Measurements from ENCODE around the gene SPG11. TPM values are rescaled to one million over a fixed set of nuclear protein-coding genes. Genes with fewer than 3 reads are reported as not detected.

Gene SPG11
- total RNA-seq, 1 donor from 2014 or later, result 161 TPM

GRCh38 chr15:44574734-44575133 is 88.7 kb downstream of the SPG11 start:
- POLR2A ChIA-PET, result no interaction called here
- peaks cover 49% of the 10 kb centered on the region for H3K36me3 Mint-ChIP-seq (ENCODE audit: low read depth)
- TF ChIP-seq CTCF (IDR thresholded peaks at IDR 0.05), result no peak
- H3K27ac Mint-ChIP-seq, result peak overlapping the region; percentile 59
- peaks cover 5% of the 10 kb centered on the region for H3K4me1 Mint-ChIP-seq
- no peaks in the 10 kb centered on the region for H3K9me3 Mint-ChIP-seq
- ATAC-seq (ENCODE audit: low read depth) (no peak), DNase-seq (no peak)
- no peaks in the 10 kb centered on the region for H3K27me3 Mint-ChIP-seq
- intact Hi-C loops (cut with micrococcal nuclease), result no loop called here
- CTCF ChIA-PET, result interaction anchor here (1.2 to 1.7 kb wide), 2 partner anchors 11 to 162 kb away, joined by 3 to 4 read pairs; partner anchors contain the start of gene TRIM69
- H3K4me3 Mint-ChIP-seq, result no peak overlapping the region

GRCh38 chr15:44573386-44573785 is 90.1 kb downstream of the SPG11 start:
- ATAC-seq (ENCODE audit: low read depth), result no peak
- ChIA-PET CTCF (interaction anchor here (1.2 kb wide), 1 partner anchor 163 kb away, joined by 3 read pairs; the partner anchor contains the start of gene TRIM69), POLR2A (no interaction called here)
- no peak for DNase-seq
- Mint-ChIP-seq H3K9me3 (no peaks in the 10 kb centered on the region), H3K27ac (no peak overlapping the region), H3K36me3 (ENCODE audit: low read depth) (peaks cover 55% of the 10 kb centered on the region), H3K27me3 (no peaks in the 10 kb centered on the region), H3K4me1 (peaks cover 1% of the 10 kb centered on the region), H3K4me3 (no peak overlapping the region)
- TF ChIP-seq CTCF (IDR thresholded peaks at IDR 0.05), result no peak
- intact Hi-C loops (cut with micrococcal nuclease), result no loop called here

GRCh38 chr15:44570361-44570760 is 93.1 kb downstream of the SPG11 start:
- Mint-ChIP-seq H3K9me3 (no peaks in the 10 kb centered on the region), H3K36me3 (ENCODE audit: low read depth) (peaks cover 73% of the 10 kb centered on the region), H3K4me1 (no peaks in the 10 kb centered on the region), H3K27ac (no peak overlapping the region), H3K4me3 (no peak overlapping the region), H3K27me3 (no peaks in the 10 kb centered on the region)
- no peak for TF ChIP-seq CTCF (IDR thresholded peaks at IDR 0.05)
- intact Hi-C loops (cut with micrococcal nuclease), result no loop called here
- no peak for DNase-seq
- ChIA-PET CTCF (interaction anchor here (2.4 kb wide), 1 partner anchor 8 kb away, joined by 11 read pairs; no protein-coding TSS in a partner anchor), POLR2A (interaction anchor here (0.6 kb wide), 1 partner anchor 630 kb away, joined by 3 read pairs; no protein-coding TSS in a partner anchor)
- ATAC-seq (ENCODE audit: low read depth), result no peak

- intact Hi-C loops (cut with micrococcal nuclease), result no loop called here
- Mint-ChIP-seq H3K36me3 (ENCODE audit: low read depth) (peaks cover 74% of the 10 kb centered on the region), H3K4me3 (no peak overlapping the region), H3K27ac (no peak overlapping the region), H3K27me3 (no peaks in the 10 kb centered on the region), H3K9me3 (no peaks in the 10 kb centered on the region), H3K4me1 (no peaks in the 10 kb centered on the region)
- no peak for DNase-seq
- ChIA-PET CTCF (interaction anchor here (1.4 to 2.4 kb wide), 2 partner anchors 9 to 14 kb away, joined by 5 to 11 read pairs; no protein-coding TSS in a partner anchor), POLR2A (no interaction called here)
- TF ChIP-seq CTCF (IDR thresholded peaks at IDR 0.05), result no peak
- ATAC-seq (ENCODE audit: low read depth), result no peak
Measured at GRCh38 chr15:44569316-44569715, 94.1 kb downstream of the SPG11 start.

- Mint-ChIP-seq H3K4me1 (no peaks in the 10 kb centered on the region), H3K27ac (no peak overlapping the region), H3K9me3 (no peaks in the 10 kb centered on the region), H3K27me3 (no peaks in the 10 kb centered on the region), H3K4me3 (no peak overlapping the region), H3K36me3 (ENCODE audit: low read depth) (peaks cover 79% of the 10 kb centered on the region)
- intact Hi-C loops (cut with micrococcal nuclease), result no loop called here
- ChIA-PET CTCF (interaction anchor here (1.4 to 2.4 kb wide), 2 partner anchors 10 to 15 kb away, joined by 5 to 11 read pairs; no protein-coding TSS in a partner anchor), POLR2A (interaction anchor here (1.0 kb wide), 1 partner anchor 9 kb away, joined by 4 read pairs; no protein-coding TSS in a partner anchor)
- no peak for TF ChIP-seq CTCF (IDR thresholded peaks at IDR 0.05)
- DNase-seq (no peak), ATAC-seq (ENCODE audit: low read depth) (no peak)
Measured at GRCh38 chr15:44568338-44568737, 95.1 kb downstream of the SPG11 start.
